ENCODE data around the gene GRK6. TPM values are rescaled to one million over a fixed set of nuclear protein-coding genes. Genes with fewer than 3 reads are reported as not detected.
A peak's percentile ranks its signal among the peaks of the same experiment; 100 is the strongest.

GRK6 gene
- total and polyA plus RNA-seq, 9 of the 15 experiments (the other 6 are each of a cell fraction or from before 2014, with no cell fraction given) = 0.63 to 122 (median 44.5) TPM

GRCh38 chr5:177405805-177406204, 20.7 kb upstream of the GRK6 start:
- no peak for TF ChIP-seq SLC30A9 (CRISPR knock-in tag; IDR thresholded peaks at IDR 0.05)
- TF ChIP-seq DEAF1 (CRISPR knock-in tag; IDR thresholded peaks at IDR 0.05) = no peak
- TF ChIP-seq E2F3 (CRISPR knock-in tag; IDR thresholded peaks at IDR 0.05) = no peak
- TF ChIP-seq, protein P1, sequence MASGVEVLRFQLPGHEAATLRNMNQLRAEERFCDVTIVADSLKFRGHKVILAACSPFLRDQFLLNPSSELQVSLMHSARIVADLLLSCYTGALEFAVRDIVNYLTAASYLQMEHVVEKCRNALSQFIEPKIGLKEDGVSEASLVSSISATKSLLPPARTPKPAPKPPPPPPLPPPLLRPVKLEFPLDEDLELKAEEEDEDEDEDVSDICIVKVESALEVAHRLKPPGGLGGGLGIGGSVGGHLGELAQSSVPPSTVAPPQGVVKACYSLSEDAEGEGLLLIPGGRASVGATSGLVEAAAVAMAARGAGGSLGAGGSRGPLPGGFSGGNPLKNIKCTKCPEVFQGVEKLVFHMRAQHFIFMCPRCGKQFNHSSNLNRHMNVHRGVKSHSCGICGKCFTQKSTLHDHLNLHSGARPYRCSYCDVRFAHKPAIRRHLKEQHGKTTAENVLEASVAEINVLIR (CRISPR knock-in tag; IDR thresholded peaks at IDR 0.05) = no peak
- TF ChIP-seq CCAR2 (IDR thresholded peaks at IDR 0.05; ENCODE audit: low read depth, low read length) = no peak
- no peak for TF ChIP-seq PHF8 (IDR thresholded peaks at IDR 0.05; ENCODE audit: borderline replicate concordance, low read length)
- TF ChIP-seq SPI1 (IDR thresholded peaks at IDR 0.05; ENCODE audit: borderline replicate concordance, low read depth, low read length) = peak; percentile 38; the same call in 1 of the 2 replicates
- intact Hi-C loops (cut with micrococcal nuclease) = loop anchor here (2.0 kb wide), 1 partner anchor 95 kb away; no protein-coding TSS in a partner anchor
- no TSS peak for BruUV-seq (replicated peaks)
- no peak for FAIRE-seq
- ChIA-PET CTCF (ENCODE audit: low intra/inter-chr PET ratio) (interaction anchor here (4.0 kb wide), 1 partner anchor 49 kb away, joined by 107 read pairs; no protein-coding TSS in a partner anchor), POLR2A (interaction anchor here (0.6 to 2.2 kb wide), 7 partner anchors 9 to 49 kb away, joined by 3 to 15 read pairs (median 5); no protein-coding TSS in a partner anchor)
- Histone ChIP-seq H3K79me2 (ENCODE audit: control insufficient read depth, insufficient read depth, low read length) (peaks cover 4% of the 10 kb centered on the region; the same call in 1 of the 3 replicates), H3K9me3 (replicated peaks; ENCODE audit: control insufficient read depth, insufficient read depth, low read depth, low read length) (no peaks in the 10 kb centered on the region), H3K9me1 (ENCODE audit: control insufficient read depth, insufficient read depth, low read length) (no peaks in the 10 kb centered on the region), H3K4me3 (no peak overlapping the region), H2AFZ (ENCODE audit: low read depth, low read length) (no peak overlapping the region), H3K36me3 (ENCODE audit: control insufficient read depth, insufficient read depth, low read length) (no peaks in the 10 kb centered on the region), H3K27ac (ENCODE audit: extremely low read depth, low read depth, low read length) (no peak overlapping the region), H4K20me1 (replicated peaks; ENCODE audit: control insufficient read depth, insufficient read depth, low read length) (no peaks in the 10 kb centered on the region), H3K9ac (ENCODE audit: insufficient read depth in 1 of 2, low read depth in 2 of 2, low read length in 2 of 2) (peak overlapping the region in 1 of 2 experiments; percentile 92; a peak in 1 of 4 replicates), H3K27me3 (ENCODE audit: control insufficient read depth in 2 of 2, insufficient read depth in 2 of 2, low read length in 2 of 2) (no peaks in the 10 kb centered on the region), H3K4me2 (ENCODE audit: insufficient read depth, low read length) (no peak overlapping the region), H3K4me1 (replicated peaks in 1 of 2; ENCODE audit: control insufficient read depth in 2 of 2, insufficient read depth in 2 of 2, low read length in 2 of 2) (peaks cover 10 to 39% of the 10 kb centered on the region in 2 experiments)
- DNase-seq (ENCODE audit: extremely low read depth in 1 of 4, low spot score in 3 of 4) = no peak
- in situ Hi-C loops (cut with MboI) = no loop called here
- ATAC-seq = no peak
- WGBS (ENCODE audit: insufficient coverage, low coverage, missing lambda C conversion rate) = 82% methylated on average over 5 of the region's 5 CpGs

Measured in K562 (cell line).